Ishikawa (cell line): ENCODE measurements around the gene TMEM164.

Experiments used
- CEBPB ChIP-seq: IDR thresholded peaks from 2 replicates; pipeline ENCODE4 v1.6.1; 2012
- CREB1 ChIP-seq: IDR thresholded peaks from 2 replicates; pipeline ENCODE4 v1.6.1; 2012; ENCODE audit warnings: low read depth
- EGR1 ChIP-seq: IDR thresholded peaks from 2 replicates; pipeline ENCODE4 v1.6.1; 2012
- EP300 ChIP-seq: IDR thresholded peaks from 2 replicates; pipeline ENCODE4 v1.6.1; 2012; ENCODE audit warnings: borderline replicate concordance
- FOXM1 ChIP-seq: IDR thresholded peaks from 2 replicates; pipeline ENCODE4 v1.6.1; 2012; ENCODE audit warnings: low read depth, borderline replicate concordance
- MAX ChIP-seq: IDR thresholded peaks from 2 replicates; pipeline ENCODE4 v1.6.1; 2012
- NFIC ChIP-seq: IDR thresholded peaks from 2 replicates; pipeline ENCODE4 v1.6.1; 2012
- RAD21 ChIP-seq: IDR thresholded peaks from 2 replicates; pipeline ENCODE4 v1.6.1; 2012; ENCODE audit warnings: low read depth
- REST ChIP-seq: IDR thresholded peaks from 2 replicates; pipeline ENCODE4 v1.6.1; 2012; ENCODE audit warnings: low read depth, mild to moderate bottlenecking
- TAF1 ChIP-seq: IDR thresholded peaks from 2 replicates; pipeline ENCODE4 v1.6.1; 2012; ENCODE audit warnings: low read depth, mild to moderate bottlenecking
- TCF12 ChIP-seq: IDR thresholded peaks from 2 replicates; pipeline ENCODE4 v1.6.1; 2012; ENCODE audit warnings: low read depth
- TEAD4 ChIP-seq: IDR thresholded peaks from 2 replicates; pipeline ENCODE4 v1.6.1; 2012
- USF1 ChIP-seq: IDR thresholded peaks from 2 replicates; pipeline ENCODE4 v1.6.1; 2012
- YY1 ChIP-seq: IDR thresholded peaks from 2 replicates; pipeline ENCODE4 v1.6.1; 2012; ENCODE audit warnings: low read depth
- ZBTB7A ChIP-seq: IDR thresholded peaks from 2 replicates; pipeline ENCODE4 v1.6.1; 2012; ENCODE audit warnings: low read depth

Gene TMEM164

DNA sequence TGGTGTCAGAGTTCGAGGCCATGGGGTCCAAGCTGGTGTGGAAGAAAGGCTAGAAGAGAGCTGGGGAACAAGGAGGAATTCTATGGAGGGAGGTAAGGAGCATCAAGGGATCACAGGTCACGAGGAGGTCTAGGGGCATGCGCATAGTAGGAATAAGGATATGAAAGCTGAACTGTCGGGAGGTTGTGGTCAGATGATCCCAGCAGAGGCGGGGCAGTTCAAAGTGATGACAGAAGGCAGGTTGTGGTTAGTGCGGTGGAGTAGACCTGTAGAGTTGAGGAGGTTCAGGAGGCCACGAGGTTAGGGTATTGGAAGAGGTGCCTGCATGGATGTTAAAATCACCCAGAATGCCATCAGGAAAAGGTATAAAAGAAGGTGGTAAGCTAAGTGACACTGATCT, 156.3 kb downstream of the TMEM164 start:
- no peak for TF ChIP-seq TEAD4
- no peak for TF ChIP-seq REST
- TF ChIP-seq FOXM1 = no peak
- no peak for TF ChIP-seq EGR1
- TF ChIP-seq NFIC = no peak
- no peak for TF ChIP-seq CREB1
- no peak for TF ChIP-seq ZBTB7A

GRCh38 chrX:110159865-110160264, 157.0 kb downstream of the TMEM164 start:
- TF ChIP-seq YY1 = no peak
- no peak for TF ChIP-seq TAF1
- no peak for TF ChIP-seq USF1
- TF ChIP-seq EGR1 = no peak
- no peak for TF ChIP-seq NFIC
- TF ChIP-seq CEBPB = no peak
- no peak for TF ChIP-seq TCF12
- TF ChIP-seq CREB1 = no peak
- TF ChIP-seq ZBTB7A = no peak
- no peak for TF ChIP-seq RAD21

- no peak for TF ChIP-seq MAX
- no peak for TF ChIP-seq TAF1
- no peak for TF ChIP-seq USF1
- TF ChIP-seq TEAD4 = no peak
- TF ChIP-seq ZBTB7A = no peak
- TF ChIP-seq CEBPB = no peak
- TF ChIP-seq RAD21 = no peak
- TF ChIP-seq FOXM1 = no peak
- no peak for TF ChIP-seq EP300
- TF ChIP-seq YY1 = no peak
- TF ChIP-seq CREB1 = no peak
- TF ChIP-seq TCF12 = no peak
- TF ChIP-seq REST = no peak
- no peak for TF ChIP-seq NFIC
- TF ChIP-seq EGR1 = no peak
Measured at GRCh38 chrX:110161361-110161686, 158.4 kb downstream of the TMEM164 start.

DNA sequence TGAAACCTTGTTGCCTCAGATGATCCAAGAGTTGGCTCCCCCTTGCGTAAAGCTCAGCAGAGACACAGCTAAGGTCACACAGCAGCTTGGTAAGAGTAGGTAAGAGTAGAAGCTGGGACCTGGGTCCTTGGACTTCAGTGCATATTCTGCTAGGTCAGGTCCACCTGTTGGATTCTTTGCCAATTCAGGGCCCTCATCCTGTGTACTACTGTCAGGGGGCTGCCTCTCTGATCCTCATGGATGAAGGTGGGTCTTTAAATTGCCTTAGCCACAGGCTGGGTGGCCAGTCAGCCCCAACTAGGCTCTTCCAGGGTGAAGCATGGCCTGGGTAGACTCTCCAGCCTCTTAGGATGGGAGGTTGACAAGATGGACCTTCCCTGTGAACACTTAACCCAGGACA, 159.2 kb downstream of the TMEM164 start:
- TF ChIP-seq EP300 (no peak), EGR1 (no peak), MAX (no peak), USF1 (no peak), YY1 (no peak), FOXM1 (no peak), RAD21 (no peak), ZBTB7A (no peak), CEBPB (no peak), NFIC (no peak), REST (no peak), TCF12 (no peak), TAF1 (no peak), CREB1 (no peak), TEAD4 (no peak)

- no peak for TF ChIP-seq TEAD4
- TF ChIP-seq CREB1 = no peak
- no peak for TF ChIP-seq FOXM1
- no peak for TF ChIP-seq NFIC
- TF ChIP-seq REST = no peak
- TF ChIP-seq MAX = no peak
- no peak for TF ChIP-seq USF1
- no peak for TF ChIP-seq RAD21
- TF ChIP-seq TAF1 = no peak
- no peak for TF ChIP-seq YY1
- TF ChIP-seq EP300 = no peak
- no peak for TF ChIP-seq TCF12
- no peak for TF ChIP-seq CEBPB
- no peak for TF ChIP-seq ZBTB7A
- no peak for TF ChIP-seq EGR1
Measured at GRCh38 chrX:110162867-110163266, 160.0 kb downstream of the TMEM164 start.
